ENCODE measurements around the gene TRIM61. TPM values are rescaled to one million over a fixed set of nuclear protein-coding genes. Genes with fewer than 3 reads are reported as not detected.
"Not testable (repeated sequence)": the region's sequence is repeated elsewhere in the genome, so short reads cannot be mapped to it uniquely, and the experiment has no call there.

TRIM61 gene
- total RNA-seq, 1 donor from 2014 or later: 0.34 TPM

DNA sequence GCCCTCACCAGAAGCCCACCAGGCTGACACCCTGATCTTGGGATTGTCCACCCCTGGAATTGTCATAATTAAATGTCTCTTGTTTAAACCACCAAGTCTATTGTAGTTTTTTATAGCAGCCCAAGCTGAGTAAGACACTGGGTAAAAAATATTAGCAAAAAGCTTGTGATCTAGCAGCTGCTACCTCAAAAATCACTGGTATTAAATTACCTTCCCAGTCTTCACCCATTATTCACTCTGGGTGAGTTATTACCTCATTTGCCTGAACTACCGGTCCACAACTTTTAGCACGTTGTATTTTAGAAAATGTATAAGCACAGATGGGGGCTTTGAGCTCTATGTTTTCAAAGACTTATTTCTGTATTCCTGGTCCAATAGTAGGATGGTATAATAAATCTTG, 12.0 kb upstream of the TRIM61 start:
- H3K4me3 Mint-ChIP-seq (ENCODE audit: unreplicated experiment): no peak overlapping the region
- peak overlapping the region; percentile 90 for H3K27ac Mint-ChIP-seq (ENCODE audit: unreplicated experiment)
- DNase-seq: no peak
- H3K4me1 Mint-ChIP-seq (ENCODE audit: low read depth, unreplicated experiment): peaks cover 32% of the 10 kb centered on the region
- H3K36me3 Mint-ChIP-seq (ENCODE audit: unreplicated experiment): no peaks in the 10 kb centered on the region
- peaks cover 9% of the 10 kb centered on the region for H3K9me3 Mint-ChIP-seq (ENCODE audit: unreplicated experiment)
- TF ChIP-seq, protein P1, sequence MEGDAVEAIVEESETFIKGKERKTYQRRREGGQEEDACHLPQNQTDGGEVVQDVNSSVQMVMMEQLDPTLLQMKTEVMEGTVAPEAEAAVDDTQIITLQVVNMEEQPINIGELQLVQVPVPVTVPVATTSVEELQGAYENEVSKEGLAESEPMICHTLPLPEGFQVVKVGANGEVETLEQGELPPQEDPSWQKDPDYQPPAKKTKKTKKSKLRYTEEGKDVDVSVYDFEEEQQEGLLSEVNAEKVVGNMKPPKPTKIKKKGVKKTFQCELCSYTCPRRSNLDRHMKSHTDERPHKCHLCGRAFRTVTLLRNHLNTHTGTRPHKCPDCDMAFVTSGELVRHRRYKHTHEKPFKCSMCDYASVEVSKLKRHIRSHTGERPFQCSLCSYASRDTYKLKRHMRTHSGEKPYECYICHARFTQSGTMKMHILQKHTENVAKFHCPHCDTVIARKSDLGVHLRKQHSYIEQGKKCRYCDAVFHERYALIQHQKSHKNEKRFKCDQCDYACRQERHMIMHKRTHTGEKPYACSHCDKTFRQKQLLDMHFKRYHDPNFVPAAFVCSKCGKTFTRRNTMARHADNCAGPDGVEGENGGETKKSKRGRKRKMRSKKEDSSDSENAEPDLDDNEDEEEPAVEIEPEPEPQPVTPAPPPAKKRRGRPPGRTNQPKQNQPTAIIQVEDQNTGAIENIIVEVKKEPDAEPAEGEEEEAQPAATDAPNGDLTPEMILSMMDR (IDR thresholded peaks at IDR 0.05; ENCODE audit: partially characterized antibody, unreplicated experiment): no peak
- H3K27me3 Mint-ChIP-seq (ENCODE audit: unreplicated experiment): peaks cover 10% of the 10 kb centered on the region

DNA sequence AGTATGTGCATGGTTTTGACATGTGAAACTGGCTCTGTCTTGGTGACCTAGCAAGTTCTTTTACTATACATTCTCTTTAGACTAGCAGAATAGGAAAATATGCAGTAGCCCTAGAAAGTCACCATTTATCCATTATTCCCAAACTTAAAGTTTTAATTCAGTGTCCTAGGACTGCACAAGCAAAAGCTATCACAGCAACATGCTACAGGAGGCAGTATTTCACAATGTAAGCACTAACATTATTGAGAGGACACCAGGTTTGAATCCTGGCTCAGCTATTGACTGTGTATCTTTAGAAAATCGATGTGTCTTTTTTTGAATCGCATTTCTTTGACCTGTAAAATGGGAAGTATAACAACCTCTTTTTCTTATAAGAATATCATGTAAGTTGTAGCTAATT, 5.5 kb downstream of the TRIM61 start:
- not testable (repeated sequence) for H3K4me1 Mint-ChIP-seq (ENCODE audit: low read depth, unreplicated experiment); H3K4me3 Mint-ChIP-seq (ENCODE audit: unreplicated experiment); H3K36me3 Mint-ChIP-seq (ENCODE audit: unreplicated experiment); DNase-seq; H3K27me3 Mint-ChIP-seq (ENCODE audit: unreplicated experiment); H3K9me3 Mint-ChIP-seq (ENCODE audit: unreplicated experiment); H3K27ac Mint-ChIP-seq (ENCODE audit: unreplicated experiment)

DNA sequence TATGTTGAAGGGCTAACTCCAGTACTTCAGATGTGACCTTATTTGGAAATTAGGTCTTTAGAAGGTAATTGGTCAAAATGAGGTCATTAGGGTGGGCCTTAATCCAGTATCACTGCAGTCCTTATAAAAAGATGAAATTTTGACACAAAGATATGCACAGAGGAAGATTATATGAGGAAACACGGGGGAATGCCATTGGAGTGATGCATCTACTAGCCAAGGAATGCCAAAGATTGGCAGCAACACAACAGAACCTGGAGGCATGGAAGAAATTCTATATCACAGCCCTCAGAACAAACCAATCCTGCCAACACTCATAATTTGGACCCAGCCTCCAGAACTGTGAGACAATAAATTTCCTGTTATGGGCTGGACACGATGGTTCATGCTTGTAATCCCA, 17.6 kb downstream of the TRIM61 start:
- Mint-ChIP-seq H3K36me3 (ENCODE audit: unreplicated experiment) (peaks cover 5% of the 10 kb centered on the region), H3K4me3 (ENCODE audit: unreplicated experiment) (no peak overlapping the region), H3K4me1 (ENCODE audit: low read depth, unreplicated experiment) (peaks cover 15% of the 10 kb centered on the region), H3K27me3 (ENCODE audit: unreplicated experiment) (peaks cover 8% of the 10 kb centered on the region), H3K9me3 (ENCODE audit: unreplicated experiment) (peaks cover 2% of the 10 kb centered on the region), H3K27ac (ENCODE audit: unreplicated experiment) (no peak overlapping the region)
- DNase-seq: no peak
- TF ChIP-seq, protein P1 (IDR thresholded peaks at IDR 0.05; ENCODE audit: partially characterized antibody, unreplicated experiment): no peak

DNA sequence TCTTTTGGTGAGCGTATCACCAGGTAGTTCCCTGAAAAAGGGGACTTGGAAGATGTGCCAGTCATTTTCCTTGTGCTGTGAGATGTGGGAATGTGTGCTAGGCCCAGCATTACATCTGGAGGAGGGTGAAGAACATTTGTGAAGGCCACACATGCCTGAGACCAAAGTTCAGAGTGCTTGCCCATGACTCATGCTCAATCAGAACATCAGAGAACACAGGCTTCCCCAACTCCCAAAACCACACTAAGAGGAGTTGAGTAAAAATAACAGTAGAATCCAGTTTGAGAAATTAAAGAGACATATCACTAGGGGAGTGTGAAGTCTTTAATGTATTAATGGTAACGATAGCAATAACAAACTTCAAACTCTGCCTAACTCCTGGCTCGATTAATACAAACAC, 18.0 kb downstream of the TRIM61 start:
- Mint-ChIP-seq H3K4me1 (ENCODE audit: low read depth, unreplicated experiment) (peaks cover 15% of the 10 kb centered on the region), H3K4me3 (ENCODE audit: unreplicated experiment) (peak overlapping the region; percentile 99)
- DNase-seq; H3K27ac Mint-ChIP-seq (ENCODE audit: unreplicated experiment); H3K36me3 Mint-ChIP-seq (ENCODE audit: unreplicated experiment); H3K27me3 Mint-ChIP-seq (ENCODE audit: unreplicated experiment); H3K9me3 Mint-ChIP-seq (ENCODE audit: unreplicated experiment): not testable (repeated sequence)

DNA sequence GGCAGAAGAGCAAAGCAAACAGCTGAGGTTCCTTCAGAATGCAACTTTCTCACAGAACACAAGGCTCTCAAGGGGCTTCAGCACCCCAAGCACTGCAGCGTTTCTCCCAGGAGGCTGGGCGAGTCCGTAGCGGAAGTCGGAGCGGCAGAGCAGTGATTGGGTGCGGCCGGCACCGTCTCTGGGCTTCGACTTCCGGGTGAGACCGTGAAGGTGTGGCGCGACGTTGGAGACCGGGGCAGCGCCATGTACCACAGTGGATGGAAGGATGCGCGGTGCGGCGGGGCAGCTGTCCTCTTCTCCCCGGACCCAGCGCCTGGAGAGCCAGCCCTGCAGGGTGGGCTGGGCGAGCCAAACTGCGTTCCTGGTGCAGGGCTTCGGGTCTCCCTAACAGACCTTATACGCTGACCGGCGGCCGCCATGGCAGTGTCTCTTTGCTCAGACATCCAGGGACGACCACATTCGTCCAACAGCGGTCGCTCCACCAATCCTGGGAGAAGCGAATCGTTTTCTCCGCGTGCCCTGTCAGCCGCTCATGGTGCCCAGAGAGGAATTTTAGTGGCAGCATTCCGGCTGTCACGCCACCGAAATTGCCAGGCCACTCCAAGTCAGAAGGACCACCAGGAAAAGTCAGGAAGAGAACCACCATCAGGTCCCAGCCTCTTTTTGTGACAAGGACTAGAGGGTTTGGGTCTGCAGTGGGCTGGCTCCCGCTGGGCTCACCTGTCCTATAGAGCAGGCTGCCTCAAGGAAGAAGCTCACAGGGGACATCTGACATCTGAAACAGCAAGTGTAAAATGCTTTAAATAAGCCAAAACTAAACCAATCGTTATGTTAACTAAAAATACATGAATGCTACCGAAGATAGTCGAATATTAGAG, 20.5 kb downstream of the TRIM61 start:
- Mint-ChIP-seq H3K27ac (ENCODE audit: unreplicated experiment) (peak overlapping the region; percentile 98), H3K27me3 (ENCODE audit: unreplicated experiment) (peaks cover 6% of the 10 kb centered on the region), H3K9me3 (ENCODE audit: unreplicated experiment) (peaks cover 2% of the 10 kb centered on the region), H3K4me3 (ENCODE audit: unreplicated experiment) (peak overlapping the region; percentile 99), H3K36me3 (ENCODE audit: unreplicated experiment) (peaks cover 5% of the 10 kb centered on the region), H3K4me1 (ENCODE audit: low read depth, unreplicated experiment) (peaks cover 15% of the 10 kb centered on the region)
- TF ChIP-seq, protein P1 (IDR thresholded peaks at IDR 0.05; ENCODE audit: partially characterized antibody, unreplicated experiment): no peak
- DNase-seq: peak; percentile 83

DNA sequence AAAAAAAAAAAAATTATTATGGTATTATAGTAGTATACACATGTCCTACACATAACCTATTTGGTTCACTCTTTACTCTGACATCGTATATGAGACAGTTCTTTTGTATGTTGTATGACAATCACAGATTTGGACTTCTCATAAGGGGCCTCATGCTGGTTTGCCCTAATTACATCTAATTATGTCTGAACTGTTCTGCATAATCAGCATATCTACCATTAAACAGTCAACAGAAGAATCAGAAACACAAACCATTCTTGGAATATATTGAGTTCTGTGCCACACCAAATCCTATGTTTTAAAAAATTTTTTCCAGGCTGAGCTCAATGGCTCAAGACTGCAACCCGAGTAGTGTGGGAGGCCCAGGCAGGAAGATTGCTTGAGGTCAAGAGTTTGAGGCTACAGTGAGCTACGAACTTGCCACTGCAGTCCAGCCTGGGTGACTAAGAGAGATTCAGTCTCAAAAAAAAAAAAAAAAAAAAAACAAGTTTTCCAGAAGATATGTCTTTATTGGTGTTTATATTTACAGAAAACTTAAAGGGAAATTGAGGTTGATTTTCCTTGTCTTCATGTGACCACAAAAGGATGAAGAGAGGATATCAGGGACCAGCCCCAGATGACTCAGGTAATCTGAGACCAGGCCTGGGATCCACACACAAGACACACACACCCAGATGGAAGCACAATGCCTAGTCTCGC, 22.2 kb downstream of the TRIM61 start:
- Mint-ChIP-seq H3K27me3 (ENCODE audit: unreplicated experiment) (peaks cover 7% of the 10 kb centered on the region), H3K36me3 (ENCODE audit: unreplicated experiment) (peaks cover 5% of the 10 kb centered on the region), H3K4me3 (ENCODE audit: unreplicated experiment) (peak overlapping the region; percentile 11), H3K9me3 (ENCODE audit: unreplicated experiment) (peaks cover 2% of the 10 kb centered on the region), H3K4me1 (ENCODE audit: low read depth, unreplicated experiment) (peaks cover 15% of the 10 kb centered on the region), H3K27ac (ENCODE audit: unreplicated experiment) (peak overlapping the region; percentile 37)
- TF ChIP-seq, protein P1 (IDR thresholded peaks at IDR 0.05; ENCODE audit: partially characterized antibody, unreplicated experiment): no peak
- no peak for DNase-seq
